SHP77 treated with DMSO at 0.1 percent for 48 hours (cell line): Measurements from ENCODE around the gene KDM2A.

Source experiments
- DNase-seq: peaks from one replicate; lab custom pipeline; 2025; lab: John Stamatoyannopoulos, UW

The KDM2A gene

DNA sequence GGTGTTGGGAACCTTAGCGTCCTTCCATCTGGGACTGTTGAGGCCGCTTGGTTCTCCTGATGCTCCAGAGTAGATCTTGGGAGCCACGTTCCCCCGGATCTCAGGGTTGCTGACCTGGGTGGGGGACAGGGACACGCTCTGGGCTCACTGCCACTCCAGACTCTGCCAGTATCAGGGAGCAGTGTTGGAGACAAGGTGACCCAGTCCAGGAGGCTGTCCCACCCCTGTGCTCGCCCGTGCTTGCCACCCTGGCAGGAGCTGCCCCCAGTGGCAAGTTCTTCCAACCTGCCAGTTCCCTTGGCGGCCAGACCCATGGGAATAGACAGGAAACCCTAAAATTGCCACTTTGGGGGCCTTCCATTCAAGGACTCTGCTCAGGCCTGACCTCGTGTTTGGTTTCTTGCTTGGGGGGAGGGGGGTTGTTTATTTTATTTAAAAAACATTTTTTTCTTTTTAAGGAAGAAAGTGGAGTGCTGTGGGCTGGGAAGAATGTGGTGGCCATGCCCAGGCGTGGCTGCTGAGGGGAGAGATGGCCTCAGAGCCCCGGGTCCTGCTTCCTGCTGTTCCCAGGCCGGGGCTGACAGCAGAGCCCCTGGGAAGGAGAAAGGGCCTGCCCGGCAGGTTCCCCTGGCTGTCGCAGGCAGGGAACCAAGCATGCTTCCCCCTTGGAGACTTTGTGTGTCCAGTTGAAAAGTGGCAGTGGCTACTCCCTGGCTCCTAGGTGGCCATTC is 154.4 kb downstream of the KDM2A start:
- no peak for DNase-seq

GRCh38 chr11:67274768-67275605 is 155.9 kb downstream of the KDM2A start:
- no peak for DNase-seq

GRCh38 chr11:67275606-67276409 is 156.7 kb downstream of the KDM2A start:
- no peak for DNase-seq

DNA sequence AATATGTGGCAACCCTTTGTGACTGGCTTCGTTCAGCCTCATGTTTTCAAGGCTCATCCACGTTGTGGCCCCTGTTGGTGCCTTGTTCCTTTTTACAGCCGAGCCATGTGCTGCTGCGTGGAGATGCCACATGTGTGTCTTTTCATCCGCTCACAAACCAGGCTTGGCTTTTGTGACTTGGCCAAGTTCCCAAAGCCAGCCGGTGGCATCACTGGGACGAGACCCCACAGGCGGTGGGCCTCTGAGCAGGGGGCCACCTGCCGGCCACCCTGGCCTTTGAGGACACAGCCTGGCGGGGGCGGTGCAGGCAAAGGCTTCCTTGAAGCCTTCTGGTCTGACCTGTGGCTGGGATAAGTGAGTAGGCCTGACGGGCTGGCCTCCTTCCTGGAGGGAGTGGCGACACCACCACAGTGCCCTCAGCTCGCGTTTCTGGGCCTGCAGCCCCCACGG is 157.7 kb downstream of the KDM2A start:
- peak; percentile 75 for DNase-seq

GRCh38 chr11:67277231-67277961 is 158.3 kb downstream of the KDM2A start:
- peak; percentile 94 for DNase-seq

GRCh38 chr11:67278135-67278938 is 159.3 kb downstream of the KDM2A start:
- DNase-seq: no peak

DNA sequence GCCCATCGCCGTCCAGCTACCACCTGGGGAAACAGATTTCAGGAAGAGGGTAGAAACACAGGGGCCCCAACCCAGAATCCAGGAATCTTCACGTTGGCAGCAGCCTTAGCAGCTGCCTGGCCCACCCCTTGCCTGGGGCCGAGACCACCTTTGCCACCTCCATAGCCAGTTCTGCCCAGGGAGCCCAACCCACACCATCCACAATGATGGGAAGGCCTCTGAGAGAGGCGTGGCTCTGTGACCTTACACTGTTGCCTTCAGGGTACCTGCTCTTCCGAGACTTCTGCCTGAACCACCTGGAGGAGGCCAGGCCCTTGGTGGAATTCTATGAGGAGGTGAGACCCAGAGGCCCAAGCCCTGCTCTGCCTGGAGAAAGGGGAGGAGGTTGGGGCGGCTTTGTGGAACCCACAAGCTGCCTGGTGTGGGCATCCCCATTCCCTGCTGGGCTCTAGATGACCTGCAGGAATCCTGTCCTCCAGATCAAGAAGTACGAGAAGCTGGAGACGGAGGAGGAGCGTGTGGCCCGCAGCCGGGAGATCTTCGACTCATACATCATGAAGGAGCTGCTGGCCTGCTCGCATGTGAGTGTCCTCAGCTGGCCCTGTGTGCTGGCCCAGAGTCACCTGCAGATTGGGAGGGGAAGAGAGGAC is 160.0 kb downstream of the KDM2A start:
- DNase-seq: no peak

- no peak for DNase-seq
Observed at GRCh38 chr11:67279589-67280340, 160.7 kb downstream of the KDM2A start.

DNA sequence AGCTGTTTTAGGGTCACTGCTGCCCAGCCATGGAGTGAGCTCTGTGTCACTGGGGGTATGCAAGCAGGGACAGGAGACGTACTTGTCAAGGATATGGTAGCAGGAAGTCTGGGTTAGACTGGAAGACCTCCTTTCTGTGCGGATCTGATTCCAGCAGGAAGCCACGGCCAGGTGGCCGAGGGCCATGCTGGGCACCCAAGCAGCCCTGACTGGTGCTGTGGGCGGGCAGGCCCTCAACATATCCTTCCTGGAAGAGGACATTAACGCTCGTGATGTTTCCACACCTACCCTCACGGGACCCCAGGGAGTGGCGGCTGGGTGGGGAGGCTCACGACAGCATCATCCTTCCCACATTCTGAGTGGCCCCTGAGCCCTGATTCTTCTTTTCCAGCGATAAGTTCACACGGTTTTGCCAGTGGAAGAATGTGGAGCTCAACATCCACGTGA is 161.3 kb downstream of the KDM2A start:
- no peak for DNase-seq

DNA sequence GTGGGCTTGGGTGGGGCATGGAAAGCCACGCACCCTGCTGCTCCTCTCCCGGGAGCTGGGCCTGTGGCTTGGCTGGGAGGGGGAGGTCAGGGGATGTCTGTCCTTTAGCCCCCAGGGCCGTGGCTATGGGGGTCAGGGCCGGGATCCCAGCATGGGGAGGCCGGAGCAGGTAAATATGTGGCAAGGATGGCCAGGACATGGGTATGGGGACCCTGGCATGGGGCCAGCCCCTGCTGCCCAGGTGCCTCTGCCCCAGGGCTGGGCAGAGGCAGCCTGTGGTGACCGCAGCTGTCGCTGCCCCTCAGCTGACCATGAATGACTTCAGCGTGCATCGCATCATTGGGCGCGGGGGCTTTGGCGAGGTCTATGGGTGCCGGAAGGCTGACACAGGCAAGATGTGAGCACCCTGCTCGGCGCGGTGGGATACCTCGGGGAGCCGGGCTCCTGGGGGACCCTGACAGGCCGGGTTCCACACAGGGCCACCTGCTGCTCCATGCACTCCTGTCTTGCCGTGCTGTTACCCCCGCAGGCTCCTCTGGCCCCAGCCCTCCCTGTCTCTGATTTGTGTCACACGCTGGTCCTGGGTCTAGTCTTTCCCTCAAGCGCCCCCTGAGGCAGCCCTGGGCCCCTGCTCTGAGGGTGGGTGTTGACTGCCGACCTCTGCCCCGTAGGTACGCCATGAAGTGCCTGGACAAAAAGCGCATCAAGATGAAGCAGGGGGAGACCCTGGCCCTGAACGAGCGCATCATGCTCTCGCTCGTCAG is 161.9 kb downstream of the KDM2A start:
- DNase-seq: no peak

DNA sequence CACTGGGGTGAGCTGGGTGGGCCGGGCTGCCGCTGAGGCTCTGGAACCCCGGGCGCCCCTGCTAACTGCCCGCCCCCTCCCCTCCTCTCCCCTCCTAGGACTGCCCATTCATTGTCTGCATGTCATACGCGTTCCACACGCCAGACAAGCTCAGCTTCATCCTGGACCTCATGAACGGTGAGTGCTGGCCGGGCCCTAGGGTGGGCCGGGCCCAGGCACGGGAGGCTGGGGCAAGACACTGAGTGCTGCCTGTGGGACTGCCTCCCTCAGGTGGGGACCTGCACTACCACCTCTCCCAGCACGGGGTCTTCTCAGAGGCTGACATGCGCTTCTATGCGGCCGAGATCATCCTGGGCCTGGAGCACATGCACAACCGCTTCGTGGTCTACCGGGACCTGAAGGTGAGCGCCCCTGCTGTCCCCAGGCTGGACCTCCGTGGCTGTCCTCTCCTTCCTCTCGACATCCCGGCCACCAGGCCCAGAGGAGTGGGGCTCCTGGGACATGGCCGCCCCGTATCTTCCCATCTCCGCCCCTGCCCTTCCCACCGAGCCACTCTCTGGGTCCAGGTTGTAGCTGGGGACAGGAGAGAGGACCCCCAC is 162.6 kb downstream of the KDM2A start:
- no peak for DNase-seq

DNA sequence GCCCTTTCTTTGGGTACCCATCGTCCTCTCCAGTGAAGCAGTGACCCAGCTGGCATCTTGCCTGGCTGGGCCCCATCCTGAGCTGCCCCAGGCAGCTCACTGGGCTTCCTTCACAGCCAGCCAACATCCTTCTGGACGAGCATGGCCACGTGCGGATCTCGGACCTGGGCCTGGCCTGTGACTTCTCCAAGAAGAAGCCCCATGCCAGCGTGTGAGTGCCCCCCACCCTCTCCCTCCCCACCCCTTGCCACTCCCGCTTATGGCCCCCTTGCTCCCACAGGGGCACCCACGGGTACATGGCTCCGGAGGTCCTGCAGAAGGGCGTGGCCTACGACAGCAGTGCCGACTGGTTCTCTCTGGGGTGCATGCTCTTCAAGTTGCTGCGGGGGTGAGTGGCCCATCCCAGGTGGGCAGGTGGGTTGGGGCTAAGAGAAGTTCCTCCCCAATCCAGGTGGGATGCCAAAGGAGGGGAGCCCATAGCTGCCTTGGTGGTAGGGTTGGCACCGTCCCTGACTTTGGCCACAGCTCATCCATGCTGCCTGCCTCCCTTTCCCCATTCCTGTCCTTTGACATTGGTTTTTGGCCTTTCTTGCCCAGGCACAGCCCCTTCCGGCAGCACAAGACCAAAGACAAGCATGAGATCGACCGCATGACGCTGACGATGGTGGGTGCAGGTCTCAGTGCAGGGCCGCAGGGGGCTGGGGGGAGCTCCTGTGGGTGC is 163.3 kb downstream of the KDM2A start:
- no peak for DNase-seq

DNA sequence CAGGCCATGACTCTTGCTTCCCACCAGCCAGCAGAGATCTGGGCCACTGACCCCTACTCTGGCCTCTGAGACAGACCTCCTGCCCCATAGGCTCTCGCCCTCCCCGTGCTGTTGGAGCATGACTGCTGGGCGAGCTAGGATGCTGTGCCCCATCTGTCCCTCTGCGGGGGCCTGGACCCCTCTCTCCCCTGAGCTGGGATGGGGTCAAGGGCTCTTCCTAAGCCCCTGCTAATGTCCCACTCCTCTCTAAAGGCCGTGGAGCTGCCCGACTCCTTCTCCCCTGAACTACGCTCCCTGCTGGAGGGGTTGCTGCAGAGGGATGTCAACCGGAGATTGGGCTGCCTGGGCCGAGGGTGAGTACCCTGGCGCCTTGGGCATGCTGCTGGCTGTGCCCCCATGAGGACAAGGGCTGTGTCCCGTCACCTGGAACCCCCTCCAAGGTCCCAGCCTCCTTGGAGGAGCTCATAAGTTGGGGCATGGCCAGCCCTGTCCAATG is 163.9 kb downstream of the KDM2A start:
- DNase-seq: no peak

DNA sequence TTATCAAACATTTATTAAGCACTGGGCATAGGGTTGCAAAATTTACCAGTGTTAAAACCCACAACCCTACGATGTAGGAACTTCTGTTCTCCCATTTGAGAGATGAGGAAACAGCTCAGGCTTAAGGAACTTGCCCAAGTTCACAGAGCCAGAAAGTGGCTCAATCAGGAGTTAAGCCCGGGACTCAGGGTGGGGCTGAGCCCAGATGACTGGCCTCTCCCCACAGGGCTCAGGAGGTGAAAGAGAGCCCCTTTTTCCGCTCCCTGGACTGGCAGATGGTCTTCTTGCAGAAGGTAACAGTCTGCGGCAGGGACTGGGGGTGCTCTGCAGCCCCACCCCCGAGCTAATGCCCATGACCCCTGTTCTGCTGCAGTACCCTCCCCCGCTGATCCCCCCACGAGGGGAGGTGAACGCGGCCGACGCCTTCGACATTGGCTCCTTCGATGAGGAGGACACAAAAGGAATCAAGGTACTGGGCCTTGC is 164.5 kb downstream of the KDM2A start:
- DNase-seq: no peak

DNA sequence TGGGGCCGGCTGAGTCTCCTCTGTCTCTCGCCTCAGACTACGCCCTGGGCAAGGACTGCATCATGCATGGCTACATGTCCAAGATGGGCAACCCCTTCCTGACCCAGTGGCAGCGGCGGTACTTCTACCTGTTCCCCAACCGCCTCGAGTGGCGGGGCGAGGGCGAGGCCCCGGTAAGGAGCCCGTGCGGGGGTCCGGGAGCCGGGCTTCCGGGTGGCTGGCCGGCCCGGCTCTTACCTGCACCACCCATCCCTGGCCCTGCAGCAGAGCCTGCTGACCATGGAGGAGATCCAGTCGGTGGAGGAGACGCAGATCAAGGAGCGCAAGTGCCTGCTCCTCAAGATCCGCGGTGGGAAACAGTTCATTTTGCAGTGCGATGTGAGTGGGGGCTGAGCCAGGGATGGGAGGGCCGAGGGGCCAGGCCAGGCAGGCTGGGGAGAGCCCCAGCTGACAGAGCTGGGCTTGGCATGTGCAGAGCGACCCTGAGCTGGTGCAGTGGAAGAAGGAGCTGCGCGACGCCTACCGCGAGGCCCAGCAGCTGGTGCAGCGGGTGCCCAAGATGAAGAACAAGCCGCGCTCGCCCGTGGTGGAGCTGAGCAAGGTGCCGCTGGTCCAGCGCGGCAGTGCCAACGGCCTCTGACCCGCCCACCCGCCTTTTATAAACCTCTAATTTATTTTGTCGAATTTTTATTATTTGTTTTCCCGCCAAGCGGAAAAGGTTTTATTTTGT is 165.9 kb downstream of the KDM2A start:
- no peak for DNase-seq
